IPS-18c (cell line): Measurements from ENCODE around the gene SUPT3H.

ENCODE experiments used
- H3K4me3 ChIP-seq: 2 replicates; pipeline ENCODE4 v1.7.0; 2013; ENCODE audit warnings: low read depth, mild to moderate bottlenecking, low read length, moderate library complexity; ENCODE audit not compliant: insufficient read depth
- H3K9me3 ChIP-seq: one replicate; pipeline ENCODE4 v1.6.1; 2013; ENCODE audit warnings: mild to moderate bottlenecking, low read length, moderate library complexity; ENCODE audit not compliant: control insufficient read depth, insufficient read depth

SUPT3H gene

GRCh38 chr6:44787254-44787834 lies 590.4 kb downstream of the SUPT3H start:
- Histone ChIP-seq H3K9me3 (no peaks in the 10 kb centered on the region), H3K4me3 (no peak overlapping the region)

GRCh38 chr6:44785130-44785529 lies 592.6 kb downstream of the SUPT3H start:
- H3K4me3 ChIP-seq = no peak overlapping the region
- no peaks in the 10 kb centered on the region for H3K9me3 ChIP-seq

GRCh38 chr6:44784195-44784594 lies 593.5 kb downstream of the SUPT3H start:
- Histone ChIP-seq H3K9me3 (no peaks in the 10 kb centered on the region), H3K4me3 (no peak overlapping the region)

- no peaks in the 10 kb centered on the region for H3K9me3 ChIP-seq
- no peak overlapping the region for H3K4me3 ChIP-seq
Measured at GRCh38 chr6:44782892-44783291, 594.8 kb downstream of the SUPT3H start.

GRCh38 chr6:44781912-44782597 lies 595.7 kb downstream of the SUPT3H start:
- no peaks in the 10 kb centered on the region for H3K9me3 ChIP-seq

GRCh38 chr6:44780161-44780560 lies 597.6 kb downstream of the SUPT3H start:
- no peak overlapping the region for H3K4me3 ChIP-seq
- H3K9me3 ChIP-seq = no peaks in the 10 kb centered on the region

More at GRCh38 chr6:44781912-44782597, 595.7 kb downstream of the SUPT3H start:
- no peak overlapping the region for H3K4me3 ChIP-seq

- Histone ChIP-seq H3K4me3 (no peak overlapping the region), H3K9me3 (no peaks in the 10 kb centered on the region)
Measured at GRCh38 chr6:44779130-44779826, 598.5 kb downstream of the SUPT3H start.
